Esophagus squamous epithelium (tissue), 4 donors: ENCODE measurements around the gene EHD3.

Experiments
- CTCF ChIP-seq, 6 experiments: fragments of 450-650 bp in 4 of 6; fragments of 200-600 bp in 2 of 6; sonication (generic) in 2 of 6; IDR thresholded peaks; one replicate each; pipeline ENCODE4 v1.5.1; 2016 to 2019; ENCODE audit warnings: antibody characterized with exemption in 6 of 6, mild to moderate bottlenecking in 4 of 6, moderate library complexity in 4 of 6
- POLR2A ChIP-seq, 4 donors: fragments of 450-650 bp; IDR thresholded peaks; one replicate each; pipeline ENCODE4 v1.6.1; 2017; ENCODE audit warnings: antibody characterized with exemption in 4 of 4, mild to moderate bottlenecking in 4 of 4, moderate library complexity in 3 of 4

- no peak for TF ChIP-seq CTCF (IDR thresholded peaks at IDR 0.05)
- no peak for TF ChIP-seq POLR2A (IDR thresholded peaks at IDR 0.05)
Measured at GRCh38 chr2:31191931-31192330, 42.0 kb upstream of the EHD3 start.
